Stomach (tissue), 9 donors: Measurements from ENCODE around the gene EIF5A2. TPM values are rescaled to one million over a fixed set of nuclear protein-coding genes. Genes with fewer than 3 reads are reported as not detected.

Source experiments
- DNase-seq, 2 donors: peaks; one replicate each; pipeline versions ENCODE4 v3.0.0 to v3.0.0-alpha.2; 2013 to 2019
- H3K27ac ChIP-seq, 5 donors: fragments of 200-600 bp in 4 of 5; sonication (generic) in 4 of 5; one replicate each; pipeline ENCODE4 v1.5.1; 2013 to 2019; ENCODE audit warnings: mild to moderate bottlenecking in 1 of 5, moderate library complexity in 1 of 5
- H3K27me3 ChIP-seq, 3 donors: fragments of 200-600 bp; sonication (generic); one replicate each; pipeline ENCODE4 v1.5.1; 2017 to 2019; ENCODE audit warnings: mixed run types in 1 of 3
- H3K36me3 ChIP-seq, 4 donors: fragments of 200-600 bp; sonication (generic); 1 replicate in 3 of 4; 2 replicates in 1 of 4; pipeline ENCODE4 v1.5.1; 2016 to 2019
- H3K4me1 ChIP-seq, 4 donors: fragments of 200-600 bp; sonication (generic); one replicate each; pipeline ENCODE4 v1.5.1; 2016 to 2019
- H3K4me3 ChIP-seq, 4 donors: fragments of 200-600 bp; sonication (generic) in 3 of 4; one replicate each; pipeline ENCODE4 v1.5.1; 2016 to 2019; ENCODE audit warnings: mild to moderate bottlenecking in 1 of 4
- H3K9me3 ChIP-seq, 4 donors: fragments of 200-600 bp; sonication (generic); one replicate each; pipeline ENCODE4 v1.5.1; 2016 to 2019
- CTCF ChIP-seq, 7 experiments: fragments of 450-650 bp in 4 of 7; fragments of 200-600 bp in 3 of 7; sonication (generic) in 3 of 7; IDR thresholded peaks; one replicate each; pipeline ENCODE4 v1.5.1; 2016 to 2019; ENCODE audit warnings: antibody characterized with exemption in 7 of 7, control low read depth in 2 of 7, mild to moderate bottlenecking in 1 of 7
- EP300 ChIP-seq: sonication (generic); formaldehyde crosslinking; IDR thresholded peaks from one replicate; pipeline ENCODE4 v1.6.1; 2017; ENCODE audit warnings: antibody characterized with exemption
- POLR2A ChIP-seq, 4 donors: fragments of 450-650 bp; IDR thresholded peaks; one replicate each; pipeline ENCODE4 v1.6.1; 2016; ENCODE audit warnings: antibody characterized with exemption in 4 of 4, control low read depth in 2 of 4, mild to moderate bottlenecking in 1 of 4, moderate library complexity in 1 of 4
- POLR2AphosphoS5 ChIP-seq, 3 donors: sonication (generic); formaldehyde crosslinking; IDR thresholded peaks; one replicate each; pipeline ENCODE4 v1.6.1; 2016; ENCODE audit warnings: antibody characterized with exemption in 3 of 3
- WGBS, 5 donors: extraction: QIAGEN DNeasy Blood & Tissue Kit in 3 of 5; methylation state at CpG; one replicate each; pipeline versions ENCODE4 v1.1.5 to v1.1.7; 2013 to 2018; 5-methylcytosine and 5-hydroxymethylcytosine counted together
- intact Hi-C: fragments of 100-400 bp; cut with DNase I; formaldehyde crosslinking; loops from one replicate; pipeline ENCODE4 v1.15.1; 2023; ENCODE audit warnings: low total_unique reads
- polyA plus RNA-seq, 3 donors: library from polyadenylated mRNA; stranded (reverse); fragments of 200-250 nt; gene quantifications; one replicate each; pipeline ENCODE4 v1.2.3, GENCODE V29; 2013
- total RNA-seq, 5 donors: library from RNA; depleted of rRNA; stranded (reverse); fragments of >200 nt; gene quantifications; one replicate each; pipeline versions ENCODE4 v1.1.0 to v1.2.3, GENCODE V29; 2014 to 2016
- donor health status: healthy with polysubstance abuse.
- donor health status: Bipolar disorder and iron deficiency.
- donor health status: healthy.

The EIF5A2 gene
- total and polyA plus RNA-seq, 8 donors: 1.5 to 27.2 (median 4.8) TPM

GRCh38 chr3:170910542-170910941, 2.1 kb upstream of the EIF5A2 start:
- H3K4me3 ChIP-seq: no peak overlapping the region

DNA sequence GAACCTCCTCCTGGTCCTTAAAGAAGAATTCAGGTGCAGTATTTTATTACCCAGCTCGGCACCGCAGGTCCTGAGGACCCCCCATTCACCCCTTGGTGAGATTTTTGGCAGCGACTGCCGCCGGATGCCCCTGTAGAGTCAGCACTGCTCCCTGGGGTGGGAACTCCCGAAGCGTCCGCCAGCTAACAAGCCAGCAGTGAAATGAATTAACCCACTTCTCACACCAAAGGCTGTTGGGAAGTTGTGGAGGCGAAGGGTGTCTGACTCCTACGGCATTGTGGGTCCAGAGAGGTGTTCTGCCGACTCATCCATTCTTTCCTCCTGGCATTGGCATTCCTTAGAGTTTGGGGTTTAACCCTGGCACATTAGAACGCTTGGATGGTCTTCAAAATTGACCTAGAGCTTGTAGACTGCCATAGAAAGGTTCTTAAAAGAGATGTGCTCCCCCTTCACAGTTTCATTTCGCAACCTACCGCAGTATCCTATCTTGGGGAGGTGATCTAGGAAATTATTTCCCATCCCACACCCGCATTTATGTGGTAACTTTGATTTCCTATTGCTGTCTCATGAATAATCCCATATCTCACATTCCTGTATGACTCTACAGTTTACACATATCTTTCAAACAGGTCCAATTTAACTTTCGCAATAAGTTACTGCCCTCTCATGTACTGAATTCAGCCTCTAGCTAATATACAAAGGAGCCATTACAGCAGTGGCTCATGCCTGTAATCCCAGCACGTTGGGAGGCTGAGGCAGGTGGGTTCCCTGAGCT, 879 bp upstream of the EIF5A2 start:
- Histone ChIP-seq H3K27me3 (peaks cover 0 to 5% (median 0%) of the 10 kb centered on the region in 3 donors), H3K27ac (peak overlapping the region in 4 of 5 donors; percentile 76 to 85 (median 78)), H3K36me3 (no peaks in the 10 kb centered on the region), H3K9me3 (peaks cover 0 to 26% (median 20%) of the 10 kb centered on the region in 4 donors), H3K4me1 (peaks cover 5 to 22% (median 14%) of the 10 kb centered on the region in 4 donors), H3K4me3 (peak overlapping the region in 3 of 4 donors; percentile 59 to 79 (median 79))
- DNase-seq: peak in 1 of 2 donors; percentile 14
- TF ChIP-seq POLR2A (IDR thresholded peaks at IDR 0.05) (no peak), CTCF (IDR thresholded peaks at IDR 0.05) (no peak), POLR2AphosphoS5 (IDR thresholded peaks at IDR 0.05) (peak in 2 of 3 donors; percentile 15 to 42), EP300 (no peak)
- WGBS, 5 donors: 84 to 88% (median 85%) methylated on average over 16 to 17 of the region's 17 CpGs
- intact Hi-C loops: no loop called here

More at GRCh38 chr3:170910542-170910941, 2.1 kb upstream of the EIF5A2 start:
- TF ChIP-seq EP300 (no peak), CTCF (IDR thresholded peaks at IDR 0.05) (no peak), POLR2AphosphoS5 (IDR thresholded peaks at IDR 0.05) (no peak), POLR2A (IDR thresholded peaks at IDR 0.05) (no peak)
- intact Hi-C loops: no loop called here
- no peak for DNase-seq
- H3K36me3 ChIP-seq: no peaks in the 10 kb centered on the region
- H3K4me1 ChIP-seq: peaks cover 5 to 22% (median 14%) of the 10 kb centered on the region in 4 donors
- peaks cover 0 to 26% (median 20%) of the 10 kb centered on the region in 4 donors for H3K9me3 ChIP-seq
- H3K27ac ChIP-seq: no peak overlapping the region
- peaks cover 0 to 5% (median 0%) of the 10 kb centered on the region in 3 donors for H3K27me3 ChIP-seq

GRCh38 chr3:170907637-170908234, 701 bp downstream of the EIF5A2 start:
- intact Hi-C loops: no loop called here
- H3K9me3 ChIP-seq: peaks cover 0 to 26% (median 20%) of the 10 kb centered on the region in 4 donors
- H3K36me3 ChIP-seq: no peaks in the 10 kb centered on the region
- peak overlapping the region; percentile 59 to 79 (median 73) for H3K4me3 ChIP-seq
- peaks cover 5 to 22% (median 14%) of the 10 kb centered on the region in 4 donors for H3K4me1 ChIP-seq
- peak overlapping the region; percentile 76 to 85 (median 78) for H3K27ac ChIP-seq
- 8 to 21% (median 10%) methylated on average over 13 to 33 of the region's 33 CpGs for whole genome bisulfite sequencing, 5 donors
- DNase-seq: no peak
- peaks cover 0 to 5% (median 0%) of the 10 kb centered on the region in 3 donors for H3K27me3 ChIP-seq
- TF ChIP-seq EP300 (no peak), POLR2AphosphoS5 (IDR thresholded peaks at IDR 0.05) (no peak)

- no peak overlapping the region for H3K4me3 ChIP-seq
- DNase-seq: no peak
- H3K36me3 ChIP-seq: no peaks in the 10 kb centered on the region
- peaks cover 5 to 22% (median 14%) of the 10 kb centered on the region in 4 donors for H3K4me1 ChIP-seq
- 60 to 71% (median 65%) methylated on average over 2 of the region's 2 CpGs for WGBS, 5 donors
- peaks cover 0 to 5% (median 0%) of the 10 kb centered on the region in 3 donors for H3K27me3 ChIP-seq
- no peak for TF ChIP-seq POLR2A (IDR thresholded peaks at IDR 0.05)
- no peak for TF ChIP-seq CTCF (IDR thresholded peaks at IDR 0.05)
- TF ChIP-seq EP300: no peak
- H3K27ac ChIP-seq: no peak overlapping the region
- intact Hi-C loops: no loop called here
- H3K9me3 ChIP-seq: peaks cover 0 to 23% (median 14%) of the 10 kb centered on the region in 4 donors
Observed at GRCh38 chr3:170905862-170906261, 2.6 kb downstream of the EIF5A2 start.
